Measurements from ENCODE around the gene SNIP1.
A peak's percentile ranks its signal among the peaks of the same experiment; 100 is the strongest.
"Not testable (repeated sequence)": the region's sequence is repeated elsewhere in the genome, so short reads cannot be mapped to it uniquely, and the experiment has no call there.

SNIP1 gene

GRCh38 chr1:37559080-37559479 is 5.0 kb upstream of the SNIP1 start:
- no peak for DNase-seq

GRCh38 chr1:37558411-37558810 is 4.3 kb upstream of the SNIP1 start:
- no peak for DNase-seq

GRCh38 chr1:37557402-37557801 is 3.3 kb upstream of the SNIP1 start:
- DNase-seq = no peak

GRCh38 chr1:37556712-37557196 is 2.7 kb upstream of the SNIP1 start, which contains the start of gene DNALI1:
Gene DNALI1, plus strand, starts transcription at chr1:37556940. Its CDS starts 55 bp downstream, at chr1:37556995.
- peak; percentile 83 for DNase-seq

- no peak for DNase-seq
These were observed 531 bp downstream of the SNIP1 start for GRCh38 chr1:37553598-37553926.

- no peak for DNase-seq
These were observed 4.8 kb downstream of the SNIP1 start for GRCh38 chr1:37549341-37549740.

- DNase-seq = no peak
These were observed 9.1 kb downstream of the SNIP1 start for GRCh38 chr1:37545019-37545418.

GRCh38 chr1:37544530-37544929 is 9.6 kb downstream of the SNIP1 start:
- DNase-seq = no peak

GRCh38 chr1:37540036-37540785 is 13.9 kb downstream of the SNIP1 start:
- DNase-seq = no peak

GRCh38 chr1:37539154-37539553 is 14.9 kb downstream of the SNIP1 start:
- DNase-seq = not testable (repeated sequence)

GRCh38 chr1:37537378-37537777 is 16.7 kb downstream of the SNIP1 start:
- no peak for DNase-seq

- DNase-seq = no peak
These were observed 20.6 kb downstream of the SNIP1 start for GRCh38 chr1:37533317-37534093.

- DNase-seq = not testable (repeated sequence)
These were observed 21.5 kb downstream of the SNIP1 start for GRCh38 chr1:37532418-37533156.

- not testable (repeated sequence) for DNase-seq
These were observed 24.2 kb downstream of the SNIP1 start for GRCh38 chr1:37529888-37530287.

GRCh38 chr1:37519613-37520012 is 34.5 kb downstream of the SNIP1 start:
- DNase-seq = no peak

GRCh38 chr1:37518929-37519328 is 35.2 kb downstream of the SNIP1 start:
- DNase-seq = not testable (repeated sequence)

GRCh38 chr1:37518241-37518640 is 35.9 kb downstream of the SNIP1 start:
- DNase-seq = not testable (repeated sequence)

GRCh38 chr1:37517569-37517968 is 36.5 kb downstream of the SNIP1 start:
- no peak for DNase-seq

- no peak for DNase-seq
These were observed 38.7 kb downstream of the SNIP1 start for GRCh38 chr1:37515185-37516034.

GRCh38 chr1:37514350-37515184 is 39.5 kb downstream of the SNIP1 start, which contains the start of gene MEAF6:
Gene MEAF6, minus strand, starts transcription at chr1:37514766. Its CDS starts 20 bp downstream, at chr1:37514746.
- peak; percentile 89 for DNase-seq

- peak; percentile 68 for DNase-seq
These were observed 40.2 kb downstream of the SNIP1 start for GRCh38 chr1:37513795-37514349.
